Mucosa of rectum (tissue), 2 donors: ENCODE results near the gene TEX10.

ENCODE experiments used
- H3K27ac ChIP-seq, 2 donors: one replicate each; pipeline ENCODE4 v1.7.0; 2013; ENCODE audit warnings: inconsistent platforms in 2 of 2, low read depth in 2 of 2, low read length in 2 of 2
- H3K27me3 ChIP-seq, 2 donors: one replicate each; pipeline ENCODE4 v1.7.0; 2013; ENCODE audit warnings: low read length in 2 of 2; ENCODE audit not compliant: control insufficient read depth in 2 of 2, insufficient read depth in 2 of 2
- H3K36me3 ChIP-seq, 2 donors: one replicate each; pipeline ENCODE4 v1.7.0; 2013; ENCODE audit warnings: low read length in 2 of 2; ENCODE audit not compliant: control insufficient read depth in 2 of 2, insufficient read depth in 2 of 2
- H3K4me1 ChIP-seq, 2 donors: one replicate each; pipeline ENCODE4 v1.7.0; 2013; ENCODE audit warnings: low read length in 2 of 2, mild to moderate bottlenecking in 1 of 2; ENCODE audit not compliant: control insufficient read depth in 2 of 2, insufficient read depth in 2 of 2
- H3K4me3 ChIP-seq, 2 donors: one replicate each; pipeline ENCODE4 v1.7.0; 2013; ENCODE audit warnings: low read length in 2 of 2
- H3K9ac ChIP-seq, 2 donors: one replicate each; pipeline ENCODE4 v1.7.0; 2013; ENCODE audit warnings: low read length in 2 of 2, low read depth in 1 of 2, mild to moderate bottlenecking in 1 of 2
- H3K9me3 ChIP-seq, 2 donors: one replicate each; pipeline ENCODE4 v1.7.0; 2013; ENCODE audit warnings: low read length in 2 of 2; ENCODE audit not compliant: control insufficient read depth in 2 of 2
- donor health status: healthy.
- donor health status: Normal muscosa, but diverticular disease.

TEX10 gene

DNA sequence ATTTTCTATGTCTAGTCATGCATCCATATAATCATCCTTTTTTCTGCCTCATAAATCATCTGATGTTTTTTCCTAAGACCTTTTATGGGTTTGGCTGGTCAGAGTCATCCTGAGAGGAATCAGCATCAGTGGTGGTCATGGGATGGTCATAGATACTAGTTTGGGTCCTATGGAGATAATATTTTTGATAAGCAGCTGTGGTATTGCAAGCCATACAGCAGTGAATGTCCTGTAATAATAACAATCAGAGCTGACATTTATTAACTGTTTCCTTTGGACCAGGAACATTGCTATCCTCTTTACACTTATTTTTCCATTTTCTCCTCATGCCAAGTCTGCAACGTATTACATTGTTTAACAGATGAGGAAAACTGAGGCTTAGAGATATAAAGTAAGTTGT is 83.1 kb downstream of the TEX10 start:
- H3K4me1 ChIP-seq: no peaks in the 10 kb centered on the region
- H3K36me3 ChIP-seq: peaks cover 2 to 8% of the 10 kb centered on the region in 2 donors
- no peak overlapping the region for H3K27ac ChIP-seq
- H3K27me3 ChIP-seq: no peaks in the 10 kb centered on the region
- no peaks in the 10 kb centered on the region for H3K9me3 ChIP-seq
- H3K4me3 ChIP-seq: no peak overlapping the region
- no peak overlapping the region for H3K9ac ChIP-seq

DNA sequence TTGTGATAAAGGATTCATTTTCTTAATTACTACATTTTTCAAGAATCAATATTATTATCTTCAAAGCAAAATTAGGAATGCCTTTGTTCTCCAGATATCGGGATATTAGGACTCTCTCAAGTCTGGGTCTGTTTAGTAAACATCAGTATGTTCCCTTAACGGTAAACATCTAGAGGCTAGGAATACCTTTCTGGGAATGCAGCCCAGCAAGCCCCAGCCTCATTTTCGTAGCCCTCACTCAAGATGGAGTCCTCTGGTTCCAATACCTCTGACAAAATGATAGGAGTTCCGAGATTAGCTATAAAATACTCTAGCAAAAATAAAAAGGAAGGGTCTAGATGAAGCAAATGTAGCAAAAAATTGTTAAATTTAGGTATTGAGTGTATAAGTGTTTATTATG is 84.5 kb downstream of the TEX10 start:
- H3K36me3 ChIP-seq: peaks cover 3 to 8% of the 10 kb centered on the region in 2 donors
- H3K4me3 ChIP-seq: no peak overlapping the region
- no peak overlapping the region for H3K9ac ChIP-seq
- no peaks in the 10 kb centered on the region for H3K27me3 ChIP-seq
- no peaks in the 10 kb centered on the region for H3K9me3 ChIP-seq
- H3K27ac ChIP-seq: no peak overlapping the region
- H3K4me1 ChIP-seq: no peaks in the 10 kb centered on the region

DNA sequence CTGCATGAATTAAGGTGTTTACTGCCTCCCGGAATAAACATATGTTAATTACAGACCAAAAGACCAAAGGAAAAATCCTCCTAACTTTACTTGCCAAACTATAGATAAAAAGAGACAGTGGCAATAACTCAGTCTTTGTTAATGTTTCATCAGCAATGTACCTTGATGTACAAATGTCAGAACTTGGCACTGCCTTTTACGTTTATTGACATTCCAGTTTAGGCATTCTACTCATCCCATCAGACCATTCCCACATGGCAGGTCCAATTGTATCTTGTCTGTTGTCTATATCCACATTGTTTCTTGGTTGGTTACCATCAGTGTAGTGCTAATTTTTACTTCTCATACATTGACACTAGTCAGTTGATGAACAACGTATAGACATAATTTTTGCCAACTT is 85.5 kb downstream of the TEX10 start:
- Histone ChIP-seq H3K9me3 (no peaks in the 10 kb centered on the region), H3K4me1 (no peaks in the 10 kb centered on the region), H3K9ac (no peak overlapping the region), H3K4me3 (no peak overlapping the region), H3K27ac (no peak overlapping the region), H3K36me3 (peaks cover 3 to 4% of the 10 kb centered on the region in 2 donors), H3K27me3 (no peaks in the 10 kb centered on the region)
